K562 (cell line): Measurements from ENCODE around the gene ANKRD10. TPM values are rescaled to one million over a fixed set of nuclear protein-coding genes. Genes with fewer than 3 reads are reported as not detected.
A peak's percentile ranks its signal among the peaks of the same experiment; 100 is the strongest.

ENCODE experiments used
- ATAC-seq: fragments of 200-7000 bp; cut with Tn5 transposase; 3 replicates; pipeline ENCODE4 v1.9.1; 2020; ENCODE audit warnings: moderate library complexity
- BruUV-seq: library from RNA; stranded (reverse); fragments of 400-500 nt; replicated peaks from 2 replicates; lab custom pipeline; 2021; lab: Mats Ljungman, UMichigan
- CTCF ChIA-PET: fragments of 300-600 bp; formaldehyde crosslinking; extraction: SDS; loops from one replicate; lab custom pipeline; 2021; ENCODE audit warnings: low intra/inter-chr PET ratio; lab: Yijun Ruan, JAX
- POLR2A ChIA-PET: fragments of 300-600, 350-650 bp; sonication (Branson Sonifier 250); formaldehyde crosslinking; extraction: SDS; loops from one replicate; lab custom pipeline; 2021; ENCODE audit warnings: antibody characterized with exemption, inconsistent platforms; lab: Yijun Ruan, JAX
- DNase-seq, 4 experiments: peaks; one replicate each; pipeline versions ENCODE4 v3.0.0 to v3.0.0-alpha.2; 2011 to 2018; ENCODE audit warnings: low spot score in 3 of 4, mixed read lengths in 3 of 4; ENCODE audit errors: extremely low read depth in 1 of 4
- FAIRE-seq: peaks from 2 replicates; lab custom pipeline; 2011; peaks lifted over from hg19 to GRCh38; lab: Jason Lieb, UNC
- H2AFZ ChIP-seq: 2 replicates; pipeline ENCODE4 v1.6.0; 2011; ENCODE audit warnings: low read depth, low read length, control low read depth, inconsistent platforms
- H3K27ac ChIP-seq: fragments of 200-600 bp; 3 replicates; pipeline ENCODE4 v1.8.0; 2011; ENCODE audit warnings: low read depth, mild to moderate bottlenecking, control low read depth, inconsistent platforms, low read length, moderate library complexity, mixed read lengths; ENCODE audit errors: extremely low read depth
- H3K27me3 ChIP-seq, 2 experiments: fragments of 300-600 bp in 1 of 2; 2 replicates in 1 of 2; 3 replicates in 1 of 2; pipeline versions ENCODE4 v1.6.0 to v1.8.0; 2011; ENCODE audit warnings: inconsistent platforms in 2 of 2, low read length in 2 of 2, mild to moderate bottlenecking in 1 of 2, mixed read lengths in 1 of 2, moderate library complexity in 1 of 2; ENCODE audit not compliant: control insufficient read depth in 2 of 2, insufficient read depth in 2 of 2
- H3K36me3 ChIP-seq: fragments of 300-600 bp; 3 replicates; pipeline ENCODE4 v1.8.0; 2011; ENCODE audit warnings: mild to moderate bottlenecking, low read length, inconsistent platforms; ENCODE audit not compliant: control insufficient read depth, insufficient read depth
- H3K4me1 ChIP-seq, 2 experiments: fragments of 200-600 bp in 1 of 2; replicated peaks in 1 of 2; 2 replicates in 1 of 2; 3 replicates in 1 of 2; pipeline versions ENCODE4 v1.5.1 to v1.8.0; 2011; ENCODE audit warnings: inconsistent platforms in 2 of 2, low read length in 2 of 2, mild to moderate bottlenecking in 1 of 2, mixed read lengths in 1 of 2, moderate library complexity in 1 of 2; ENCODE audit not compliant: control insufficient read depth in 2 of 2, insufficient read depth in 2 of 2
- H3K4me2 ChIP-seq: 2 replicates; pipeline ENCODE4 v1.6.1; 2011; ENCODE audit warnings: low read length, control low read depth, inconsistent platforms, mixed read lengths; ENCODE audit not compliant: insufficient read depth
- H3K4me3 ChIP-seq: fragments of 200-600 bp; sonication (generic), shearing (Covaris generic); 2 replicates; pipeline ENCODE4 v1.5.1; 2016; ENCODE audit warnings: control low read depth, inconsistent platforms
- H3K79me2 ChIP-seq: fragments of 200-600 bp; 3 replicates; pipeline ENCODE4 v1.8.0; 2011; ENCODE audit warnings: low read length, inconsistent platforms; ENCODE audit not compliant: control insufficient read depth, insufficient read depth
- H3K9ac ChIP-seq, 2 experiments: 2 replicates each; pipeline versions ENCODE4 v1.6.0 to v1.6.1; 2011; ENCODE audit warnings: low read depth in 2 of 2, low read length in 2 of 2, control low read depth in 1 of 2, inconsistent platforms in 1 of 2, mild to moderate bottlenecking in 1 of 2, mixed read lengths in 1 of 2; ENCODE audit not compliant: insufficient read depth in 1 of 2
- H3K9me1 ChIP-seq: one replicate; pipeline ENCODE4 v1.6.0; 2011; ENCODE audit warnings: inconsistent platforms, mild to moderate bottlenecking, low read length, moderate library complexity; ENCODE audit not compliant: control insufficient read depth, insufficient read depth
- H3K9me3 ChIP-seq: replicated peaks from 2 replicates; pipeline ENCODE4 v1.5.1; 2011; ENCODE audit warnings: low read depth, low read length, inconsistent platforms; ENCODE audit not compliant: control insufficient read depth, insufficient read depth
- H4K20me1 ChIP-seq: replicated peaks from 2 replicates; pipeline ENCODE4 v1.6.1; 2011; ENCODE audit warnings: low read length, inconsistent platforms, mixed read lengths; ENCODE audit not compliant: control insufficient read depth, insufficient read depth
- PHF20 ChIP-seq: fragments of 450-650 bp; IDR thresholded peaks from 2 replicates; pipeline ENCODE4 v1.6.1; 2018; ENCODE audit not compliant: partially characterized antibody
- PRDM10 ChIP-seq: fragments of 450-650 bp; IDR thresholded peaks from 2 replicates; pipeline ENCODE4 v1.6.1; 2018; ENCODE audit not compliant: partially characterized antibody
- WGBS: fragments of 100-300 bp; shearing (Covaris generic); methylation state at CpG from one replicate; pipeline ENCODE4 v1.1.6; 2016; ENCODE audit warnings: low coverage, mixed read lengths; ENCODE audit not compliant: insufficient coverage; ENCODE audit errors: missing lambda C conversion rate; 5-methylcytosine and 5-hydroxymethylcytosine counted together
- in situ Hi-C: fragments of 300-500 bp; cut with MboI; formaldehyde crosslinking; loops from 4 replicates; pipeline ENCODE4 v1.15.0; 2018; ENCODE audit warnings: inconsistent platforms, mixed read lengths
- intact Hi-C: fragments of 100-400 bp; cut with micrococcal nuclease; formaldehyde crosslinking; loops from 2 replicates; pipeline ENCODE4 v1.14.2; 2022
- polyA plus RNA-seq, 8 experiments: library from polyadenylated mRNA; depleted of rRNA in 4 of 8; stranded (reverse) in 5 of 8; unstranded in 3 of 8; fragments of >200 nt; fragmentation: Nextera tagmentation in 2 of 8; fragmentation: Illumina TruSeq in 1 of 8; extraction: Ambion mirVana in 2 of 8; extraction: Trizol in 1 of 8; gene quantifications; 2 replicates each; pipeline versions ENCODE4 v1.2.1 to v1.2.3, GENCODE V29; 2011 to 2014; ENCODE audit warnings: inconsistent platforms in 1 of 8, missing spikeins in 1 of 8
- total RNA-seq, 7 experiments: library from RNA; depleted of rRNA in 6 of 7; stranded (reverse); fragments of >200 nt in 6 of 7; fragmentation: Illumina TruSeq in 2 of 7; extraction: Trizol in 2 of 7; gene quantifications; 2 replicates each; pipeline versions ENCODE4 v1.2.1 to v1.2.3, GENCODE V29; 2011 to 2021; ENCODE audit warnings: low replicate concordance in 1 of 7

The ANKRD10 gene
- total and polyA plus RNA-seq, 9 of the 15 experiments (the other 6 are each of a cell fraction or from before 2014, with no cell fraction given), result 21.7 to 183 (median 45.0) TPM

GRCh38 chr13:110923086-110923485 lies 8.2 kb upstream of the ANKRD10 start:
- Histone ChIP-seq H3K36me3 (no peaks in the 10 kb centered on the region), H3K9me3 (no peaks in the 10 kb centered on the region; the same call in 1 of the 2 replicates), H3K4me2 (no peak overlapping the region), H3K4me3 (no peak overlapping the region), H3K9ac (no peak overlapping the region), H3K27ac (no peak overlapping the region), H3K27me3 (no peaks in the 10 kb centered on the region), H3K79me2 (no peaks in the 10 kb centered on the region), H3K9me1 (no peaks in the 10 kb centered on the region), H3K4me1 (peaks cover 0 to 3% of the 10 kb centered on the region in 2 experiments; a peak in 3 of 5 replicates), H2AFZ (no peak overlapping the region), H4K20me1 (no peaks in the 10 kb centered on the region)
- FAIRE-seq (no peak), ATAC-seq (no peak), DNase-seq (no peak)
- intact Hi-C loops, result no loop called here
- no TSS peak for BruUV-seq
- in situ Hi-C loops, result loop anchor here (10.0 kb wide), 1 partner anchor 88 kb away; no protein-coding TSS in a partner anchor
- TF ChIP-seq PHF20 (no peak), PRDM10 (peak; percentile 25)
- ChIA-PET POLR2A (no interaction called here), CTCF (no interaction called here)
- WGBS, result 45% methylated on average over 7 of the region's 7 CpGs
